Ovary (tissue), 3 donors: ENCODE results near the gene PITPNB.

ENCODE experiments used
- EP300 ChIP-seq: sonication (generic); formaldehyde crosslinking; IDR thresholded peaks from one replicate; pipeline ENCODE4 v1.6.1; 2017; ENCODE audit warnings: antibody characterized with exemption
- TF ChIP-seq, protein P1 (sequence below), 3 donors: fragments of 450-650 bp in 2 of 3; fragments of 200-600 bp in 1 of 3; IDR thresholded peaks; one replicate each; pipeline versions ENCODE4 v1.5.1 to v1.8.0; 2016 to 2022; ENCODE audit warnings: antibody characterized with exemption in 3 of 3, mild to moderate bottlenecking in 1 of 3
- donor health status: DM: no; HTN: no; CAD: no.

DNA sequence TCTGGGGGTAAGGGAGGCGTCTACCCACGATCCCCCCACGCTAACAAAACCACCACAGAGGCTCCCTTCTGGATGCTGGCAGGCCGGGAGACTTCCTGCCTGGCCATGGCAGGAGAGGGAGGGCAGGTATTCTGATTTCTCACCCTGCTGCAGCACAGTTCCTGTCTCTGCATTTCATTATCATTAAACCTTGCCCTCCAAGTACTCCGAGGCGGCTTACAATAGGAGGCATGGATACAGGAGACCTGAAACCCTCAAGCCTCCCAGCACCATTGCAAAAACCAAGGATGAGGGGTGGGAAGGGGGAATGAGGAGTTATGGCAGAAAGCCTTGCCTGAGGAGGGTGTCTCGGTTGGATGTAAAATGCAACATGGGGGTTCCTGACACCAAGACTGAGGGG, 73.4 kb downstream of the PITPNB start:
- TF ChIP-seq, protein P1, sequence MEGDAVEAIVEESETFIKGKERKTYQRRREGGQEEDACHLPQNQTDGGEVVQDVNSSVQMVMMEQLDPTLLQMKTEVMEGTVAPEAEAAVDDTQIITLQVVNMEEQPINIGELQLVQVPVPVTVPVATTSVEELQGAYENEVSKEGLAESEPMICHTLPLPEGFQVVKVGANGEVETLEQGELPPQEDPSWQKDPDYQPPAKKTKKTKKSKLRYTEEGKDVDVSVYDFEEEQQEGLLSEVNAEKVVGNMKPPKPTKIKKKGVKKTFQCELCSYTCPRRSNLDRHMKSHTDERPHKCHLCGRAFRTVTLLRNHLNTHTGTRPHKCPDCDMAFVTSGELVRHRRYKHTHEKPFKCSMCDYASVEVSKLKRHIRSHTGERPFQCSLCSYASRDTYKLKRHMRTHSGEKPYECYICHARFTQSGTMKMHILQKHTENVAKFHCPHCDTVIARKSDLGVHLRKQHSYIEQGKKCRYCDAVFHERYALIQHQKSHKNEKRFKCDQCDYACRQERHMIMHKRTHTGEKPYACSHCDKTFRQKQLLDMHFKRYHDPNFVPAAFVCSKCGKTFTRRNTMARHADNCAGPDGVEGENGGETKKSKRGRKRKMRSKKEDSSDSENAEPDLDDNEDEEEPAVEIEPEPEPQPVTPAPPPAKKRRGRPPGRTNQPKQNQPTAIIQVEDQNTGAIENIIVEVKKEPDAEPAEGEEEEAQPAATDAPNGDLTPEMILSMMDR (IDR thresholded peaks at IDR 0.05), result no peak
- no peak for TF ChIP-seq EP300
